A549 (cell line): ENCODE results near the gene NRSN2.

Experiments
- HOXA7 ChIP-seq: fragments of 250-450 bp; sonication (Bioruptor Pico); IDR thresholded peaks from 2 replicates; pipeline ENCODE4 v1.5.0; 2020; ENCODE audit warnings: mild to moderate bottlenecking, moderate library complexity
- POLR2AphosphoS2 ChIP-seq: conservative IDR thresholded peaks from 2 replicates; pipeline ENCODE4 v1.6.1; 2012; ENCODE audit warnings: low read length, improper control_type of control experiment, inconsistent platforms
- TF ChIP-seq, protein P1 (sequence below): fragments of >200 bp; sonication (Bioruptor Twin); formaldehyde crosslinking; IDR thresholded peaks from 3 replicates; pipeline ENCODE4 v1.5.1; 2016

- TF ChIP-seq, protein P1, sequence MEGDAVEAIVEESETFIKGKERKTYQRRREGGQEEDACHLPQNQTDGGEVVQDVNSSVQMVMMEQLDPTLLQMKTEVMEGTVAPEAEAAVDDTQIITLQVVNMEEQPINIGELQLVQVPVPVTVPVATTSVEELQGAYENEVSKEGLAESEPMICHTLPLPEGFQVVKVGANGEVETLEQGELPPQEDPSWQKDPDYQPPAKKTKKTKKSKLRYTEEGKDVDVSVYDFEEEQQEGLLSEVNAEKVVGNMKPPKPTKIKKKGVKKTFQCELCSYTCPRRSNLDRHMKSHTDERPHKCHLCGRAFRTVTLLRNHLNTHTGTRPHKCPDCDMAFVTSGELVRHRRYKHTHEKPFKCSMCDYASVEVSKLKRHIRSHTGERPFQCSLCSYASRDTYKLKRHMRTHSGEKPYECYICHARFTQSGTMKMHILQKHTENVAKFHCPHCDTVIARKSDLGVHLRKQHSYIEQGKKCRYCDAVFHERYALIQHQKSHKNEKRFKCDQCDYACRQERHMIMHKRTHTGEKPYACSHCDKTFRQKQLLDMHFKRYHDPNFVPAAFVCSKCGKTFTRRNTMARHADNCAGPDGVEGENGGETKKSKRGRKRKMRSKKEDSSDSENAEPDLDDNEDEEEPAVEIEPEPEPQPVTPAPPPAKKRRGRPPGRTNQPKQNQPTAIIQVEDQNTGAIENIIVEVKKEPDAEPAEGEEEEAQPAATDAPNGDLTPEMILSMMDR: no peak
- TF ChIP-seq HOXA7: no peak
- no peak for TF ChIP-seq POLR2AphosphoS2
These were observed 20.2 kb upstream of the NRSN2 start for GRCh38 chr20:326645-327185.
